CD4-positive, alpha-beta T cell treated with Interleukin-6 at 100 ng/mL for 8 hours (primary cell): ENCODE results near the gene SIGLEC6.
"Not testable (repeated sequence)": the region's sequence is repeated elsewhere in the genome, so short reads cannot be mapped to it uniquely, and the experiment has no call there.

Experiments used
- DNase-seq: peaks from one replicate; pipeline ENCODE4 v3.0.0-alpha.2; 2020; ENCODE audit warnings: mixed read lengths, low spot score

The SIGLEC6 gene

DNA sequence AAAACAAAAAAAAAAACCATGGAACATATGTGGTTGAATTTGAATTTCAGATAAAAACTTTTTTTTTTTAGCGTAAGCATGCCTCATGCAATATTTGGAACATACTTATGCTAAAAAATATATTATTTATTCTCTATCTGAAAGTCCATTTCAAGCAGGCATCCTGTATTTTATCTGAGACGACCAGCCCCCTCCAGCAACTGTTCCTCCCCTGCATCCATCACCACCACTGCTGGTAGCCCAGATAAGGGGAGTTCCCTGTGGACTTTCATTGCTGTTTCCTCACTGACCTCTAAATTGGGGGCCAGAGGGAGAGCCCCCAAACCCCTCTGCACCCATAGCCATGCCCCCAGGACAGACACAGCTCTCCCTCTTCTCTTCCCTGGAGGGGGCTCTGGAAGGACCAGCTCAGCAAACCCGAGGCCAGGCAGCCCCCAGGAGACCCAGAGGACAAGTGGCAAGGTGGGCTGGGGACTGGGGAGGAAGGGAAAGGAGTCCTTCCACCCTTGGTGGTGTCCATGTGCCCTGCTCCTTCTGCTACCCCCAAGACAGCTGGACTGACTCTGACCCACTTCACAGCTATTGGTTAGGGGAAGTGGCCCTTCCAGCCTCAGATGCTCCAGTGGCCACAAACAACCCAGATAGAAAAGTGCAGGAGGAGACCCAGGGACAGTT is 23.3 kb downstream of the SIGLEC6 start:
- no peak for DNase-seq

GRCh38 chr19:51507640-51508058 is 23.8 kb downstream of the SIGLEC6 start:
- no peak for DNase-seq

GRCh38 chr19:51507192-51507591 is 24.3 kb downstream of the SIGLEC6 start:
- DNase-seq = no peak

GRCh38 chr19:51505904-51506303 is 25.6 kb downstream of the SIGLEC6 start:
- DNase-seq = no peak

DNA sequence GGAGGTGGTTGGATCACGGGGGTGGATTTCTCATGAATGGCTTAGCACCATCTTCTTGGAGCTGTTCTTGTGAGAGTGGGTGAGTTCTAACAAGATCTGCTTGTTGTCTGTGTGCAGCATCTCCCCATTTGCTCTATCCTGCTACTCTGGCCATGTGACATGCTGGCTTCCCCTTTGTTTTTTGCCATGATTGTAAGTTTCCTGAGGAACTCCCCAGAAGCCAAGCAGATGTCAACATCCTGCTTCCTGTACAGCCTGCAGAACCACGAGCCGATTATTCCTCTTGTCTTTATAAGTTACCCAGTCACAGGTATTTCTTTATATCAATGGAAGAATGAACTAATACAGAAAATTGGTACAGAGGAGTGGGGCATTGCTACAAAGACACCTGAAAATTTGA is 27.6 kb downstream of the SIGLEC6 start:
- DNase-seq = no peak

DNA sequence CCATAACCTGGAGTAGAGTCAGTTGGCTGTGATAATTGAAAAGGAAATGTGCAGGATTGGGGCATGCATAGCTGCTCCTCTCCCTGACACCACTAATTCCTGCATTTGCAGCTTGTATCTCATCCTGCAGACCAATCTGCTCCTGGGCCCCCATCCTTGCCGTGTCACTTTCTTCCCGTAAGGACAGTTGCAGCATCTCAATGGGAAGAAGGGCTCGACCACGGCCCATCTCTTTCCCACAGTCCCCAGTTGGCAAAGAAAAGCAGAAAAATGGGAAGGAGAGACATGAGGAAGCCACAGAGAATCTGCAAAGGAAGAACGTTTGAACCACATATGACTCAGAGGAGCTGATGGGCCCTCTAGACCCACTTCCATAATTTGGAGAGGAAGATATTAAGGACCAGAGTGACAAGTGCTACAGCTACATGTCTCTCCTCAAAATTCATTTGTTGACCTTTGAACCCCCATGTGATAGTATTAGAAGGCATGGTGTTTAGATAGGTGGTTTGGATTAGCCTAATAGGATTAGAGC is 28.1 kb downstream of the SIGLEC6 start:
- no peak for DNase-seq

DNA sequence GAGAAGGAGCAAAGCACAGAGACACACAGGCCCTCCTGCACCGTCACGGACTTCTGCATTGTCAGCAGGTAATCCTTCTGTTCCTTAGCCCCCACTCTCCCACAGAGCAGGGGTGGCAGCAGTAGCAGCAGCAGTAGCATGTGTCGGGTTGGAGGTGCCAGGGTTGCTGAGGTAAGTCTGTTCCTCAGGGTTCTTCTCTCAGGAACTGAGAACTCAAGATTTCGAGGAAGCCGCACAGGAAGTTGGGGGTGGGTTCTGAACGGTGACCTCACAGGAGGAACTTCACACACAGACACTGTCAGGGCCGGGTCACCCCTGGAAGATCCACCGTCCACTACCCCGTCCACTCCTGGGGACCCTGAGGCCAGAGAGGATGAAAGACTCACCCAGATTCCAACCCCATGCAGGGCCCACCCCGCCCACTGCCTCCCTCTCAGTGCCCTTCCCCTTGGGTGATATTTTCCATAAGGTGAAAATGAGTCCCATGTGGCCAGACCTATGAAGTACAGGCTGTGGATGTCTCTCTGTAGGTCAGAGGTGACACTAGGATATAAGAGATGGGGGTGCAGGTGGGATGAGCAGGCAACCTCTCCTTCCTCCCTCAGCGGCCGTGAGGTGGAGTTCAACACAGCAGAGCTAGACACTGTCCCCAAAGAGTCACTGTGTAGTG is 29.7 kb downstream of the SIGLEC6 start, which contains the start of gene SIGLEC12:
TSS of gene SIGLEC12 (minus strand) at position 207 of the 670 bp plus-strand sequence. CDS start at position 140, 67 bp downstream.
- no peak for DNase-seq

DNA sequence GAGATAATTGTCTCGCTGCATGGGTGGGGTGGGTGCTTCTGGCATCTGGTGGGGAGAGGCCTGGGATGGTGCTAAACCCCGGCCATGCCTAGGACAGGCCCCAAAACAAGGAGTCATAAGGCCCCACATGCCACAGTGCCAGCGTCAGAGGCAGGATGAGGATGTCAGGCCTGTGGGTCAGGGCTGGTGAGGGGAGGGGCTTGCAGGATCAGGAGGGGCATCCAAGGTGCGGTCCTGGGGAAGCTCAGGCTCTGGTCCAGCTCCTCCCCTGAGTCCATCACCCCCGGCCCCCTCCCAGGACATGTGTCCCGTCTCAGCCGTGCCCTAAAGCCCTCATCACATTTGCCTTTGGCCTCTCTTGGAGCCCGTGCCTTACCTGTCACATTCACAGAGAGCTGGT is 30.5 kb downstream of the SIGLEC6 start:
- not testable (repeated sequence) for DNase-seq

DNA sequence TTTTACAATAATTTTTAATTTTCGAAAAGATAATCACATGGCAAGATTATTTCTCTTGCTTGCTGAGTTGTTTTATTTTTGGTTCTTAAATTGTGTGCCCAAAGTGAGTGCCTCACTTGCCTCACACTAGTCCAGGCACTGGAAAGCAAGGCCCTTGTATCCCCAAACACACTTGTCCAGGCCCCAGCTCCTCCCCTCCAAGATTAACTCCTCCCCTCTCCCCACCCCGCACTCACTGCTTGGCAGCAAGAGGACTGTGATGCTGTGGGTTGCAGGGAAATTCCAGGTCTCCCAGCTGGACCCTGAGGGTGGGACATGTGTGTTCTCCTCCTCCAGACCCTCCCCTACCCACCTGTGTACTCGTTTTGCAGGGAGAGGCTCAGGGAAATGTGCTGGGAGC is 33.8 kb downstream of the SIGLEC6 start:
- no peak for DNase-seq

GRCh38 chr19:51493776-51494175 is 37.7 kb downstream of the SIGLEC6 start:
- DNase-seq = no peak

DNA sequence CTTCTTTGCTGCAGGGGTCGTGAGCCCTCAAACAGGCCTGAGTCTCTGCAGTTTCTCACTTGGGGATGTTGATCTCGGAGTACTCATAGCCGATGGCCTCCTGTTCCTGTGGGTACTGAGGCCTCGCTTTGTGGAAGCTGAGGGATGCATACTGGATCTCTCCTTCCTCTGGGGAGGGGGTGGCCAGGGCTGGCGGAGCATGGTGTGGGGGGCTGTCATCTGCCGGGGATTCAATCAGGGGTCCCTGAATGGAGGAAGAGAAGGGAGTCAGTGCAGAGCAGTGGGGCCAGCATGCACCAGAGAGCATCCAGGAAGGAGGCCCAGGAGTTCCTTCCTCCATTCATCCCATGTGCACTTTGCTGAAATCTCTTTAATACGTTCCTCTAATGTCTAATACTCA is 39.9 kb downstream of the SIGLEC6 start:
- DNase-seq = no peak

GRCh38 chr19:51490676-51491075 is 40.8 kb downstream of the SIGLEC6 start:
- DNase-seq = no peak

DNA sequence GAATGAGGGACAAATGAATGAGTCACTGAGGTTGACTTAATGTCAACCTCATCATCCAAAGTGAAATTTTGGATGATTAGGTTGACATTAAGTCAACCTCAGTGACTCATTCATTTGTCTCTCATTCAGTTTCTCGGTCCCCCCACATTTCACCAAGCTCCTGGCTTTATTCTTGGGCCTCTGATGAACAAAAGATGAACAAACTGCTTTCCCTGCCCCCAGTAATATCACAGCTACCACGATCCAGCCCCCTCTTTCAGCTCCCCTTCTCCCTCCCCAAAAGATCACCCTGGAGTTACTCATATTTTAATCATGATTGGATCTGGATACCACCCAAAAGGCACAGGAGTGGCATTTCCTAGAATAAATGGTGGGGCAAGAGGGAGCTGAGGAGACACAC is 42.4 kb downstream of the SIGLEC6 start:
- no peak for DNase-seq

DNA sequence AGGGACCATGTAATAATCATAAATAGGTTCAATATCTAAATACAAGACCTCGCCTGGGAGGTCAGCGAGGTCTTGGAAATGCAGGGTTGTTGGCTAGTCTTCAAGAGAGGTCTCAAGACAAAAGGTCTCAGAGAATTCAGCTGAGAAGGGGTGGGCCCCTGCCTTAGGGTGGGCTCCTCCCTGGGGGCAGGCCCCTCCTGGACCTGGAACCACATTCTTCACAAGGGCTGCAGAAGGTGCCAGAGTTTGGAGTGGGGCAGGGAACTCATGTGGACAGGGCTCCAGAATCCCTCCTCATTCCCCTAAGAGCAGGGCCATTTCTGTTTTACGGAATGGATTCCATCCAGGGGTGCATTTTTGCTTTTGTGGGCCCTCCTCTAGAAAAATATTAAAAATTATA is 43.0 kb downstream of the SIGLEC6 start:
- no peak for DNase-seq

DNA sequence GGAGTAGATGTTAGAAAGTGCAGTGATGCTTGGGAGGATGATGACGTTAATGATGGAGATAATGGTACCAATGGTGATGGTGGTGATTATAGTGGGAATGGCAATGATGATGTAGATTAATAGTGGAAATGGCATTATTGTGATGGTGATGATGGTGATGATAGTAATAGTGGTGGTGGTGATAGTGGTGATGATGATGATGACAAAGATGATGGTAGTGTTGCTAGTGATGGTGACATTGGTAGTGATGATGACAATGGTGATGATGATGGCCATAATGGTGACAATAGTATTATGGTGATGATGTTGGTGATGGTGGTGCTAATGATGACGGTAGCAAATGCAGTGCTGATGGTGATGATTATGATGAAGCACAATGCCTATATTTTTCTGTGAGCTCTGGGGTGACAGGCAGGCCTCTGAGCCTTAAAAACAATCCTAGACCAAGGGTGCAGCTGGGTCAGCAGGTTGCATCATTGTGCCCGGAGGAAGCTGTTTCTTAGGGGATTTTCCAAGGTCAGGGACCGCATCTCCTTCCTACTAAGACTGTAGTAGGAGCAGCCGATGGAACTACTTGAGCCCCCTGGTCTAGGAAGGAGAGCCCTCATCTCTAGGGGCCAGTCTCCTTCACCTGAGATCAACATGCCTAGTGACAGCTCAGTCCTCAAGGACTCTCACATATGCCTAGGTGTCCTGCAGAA is 45.4 kb downstream of the SIGLEC6 start:
- no peak for DNase-seq

- DNase-seq = no peak
Measured at GRCh38 chr19:51480590-51480989, 50.9 kb downstream of the SIGLEC6 start.

- no peak for DNase-seq
Measured at GRCh38 chr19:51479531-51480331, 51.7 kb downstream of the SIGLEC6 start.

DNA sequence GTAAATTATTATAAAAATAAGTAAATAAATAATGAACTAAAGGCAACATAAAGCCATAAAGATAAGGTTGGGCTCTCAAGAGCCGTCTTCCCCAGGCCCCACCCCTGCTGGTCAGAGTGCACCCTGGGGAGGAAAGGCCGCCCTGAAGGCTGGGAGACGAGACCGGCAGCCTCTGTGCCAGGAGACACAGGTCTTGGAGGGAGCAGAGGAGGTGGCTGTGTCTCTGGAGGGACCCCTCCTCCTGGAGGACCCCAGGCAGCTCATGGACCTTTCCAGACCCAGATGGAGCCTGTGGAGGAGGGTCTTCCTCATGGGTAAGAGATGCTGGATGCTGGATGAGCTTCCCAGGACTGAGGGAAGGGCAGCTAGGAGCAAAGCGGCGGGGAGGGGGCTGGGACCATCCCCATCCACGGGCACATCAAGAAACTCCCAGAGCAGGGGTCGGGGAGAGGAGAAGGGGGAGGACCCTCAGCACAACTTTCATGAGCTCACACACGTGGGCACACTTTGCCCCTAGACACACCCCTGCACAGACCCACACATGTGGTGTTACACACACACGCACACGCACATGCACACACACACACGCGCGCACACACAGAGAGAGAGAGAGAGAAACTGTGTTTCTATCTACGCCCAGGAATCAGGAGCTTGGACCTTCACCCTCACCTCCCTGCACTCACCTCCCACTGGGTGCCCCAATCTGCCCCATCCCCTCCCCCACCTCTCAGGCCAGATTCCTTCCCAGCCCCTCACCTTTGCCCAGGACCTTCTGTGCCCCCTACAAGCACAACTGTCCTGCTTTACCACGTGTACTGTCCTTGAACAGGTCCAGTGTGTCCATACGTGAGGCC is 52.9 kb downstream of the SIGLEC6 start, which contains the start of gene CEACAM18:
TSS of gene CEACAM18 (plus strand) at position 159 of the 854 bp plus-strand sequence.
- no peak for DNase-seq

DNA sequence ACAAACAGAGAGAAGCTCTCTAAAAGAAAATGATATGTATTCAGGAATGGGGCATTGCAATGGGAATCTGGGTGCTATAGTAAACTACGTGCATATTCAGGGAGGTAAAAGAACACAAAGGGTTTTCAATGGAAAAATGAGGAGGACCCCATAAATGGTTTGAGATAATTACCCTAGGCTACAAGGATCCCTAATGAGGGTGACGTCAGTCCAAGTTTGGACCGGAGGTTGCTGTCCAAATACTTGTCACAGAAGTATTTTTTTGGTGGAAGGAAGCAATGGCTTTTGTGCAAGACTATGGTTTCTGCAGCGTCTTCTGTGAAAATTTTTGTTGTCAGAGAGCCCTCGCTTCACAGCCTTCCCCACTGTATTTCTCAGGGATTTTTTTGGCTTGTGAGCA is 54.1 kb downstream of the SIGLEC6 start:
- DNase-seq = no peak

- no peak for DNase-seq
Measured at GRCh38 chr19:51476164-51476563, 55.3 kb downstream of the SIGLEC6 start.
